Neural cell (in vitro differentiated cells): ENCODE data around the gene MYL1. TPM values are rescaled to one million over a fixed set of nuclear protein-coding genes. Genes with fewer than 3 reads are reported as not detected.
A peak's percentile ranks its signal among the peaks of the same experiment; 100 is the strongest.

Source experiments
- H2AFZ ChIP-seq: fragments of 200-600, 300-800 bp; sonication (generic), shearing (Covaris generic); 2 replicates; pipeline ENCODE4 v1.6.0; 2014; ENCODE audit warnings: low read depth, mild to moderate bottlenecking, antibody characterized with exemption, low read length, moderate library complexity
- H3F3A ChIP-seq: fragments of 200-600 bp; shearing (Covaris generic); 2 replicates; pipeline ENCODE4 v1.6.1; 2016; ENCODE audit warnings: mild to moderate bottlenecking, moderate library complexity, mixed read lengths, antibody characterized with exemption, low read length; ENCODE audit not compliant: insufficient read depth, poor library complexity, severe bottlenecking
- H3K27ac ChIP-seq: fragments of 200-600, 300-800 bp; sonication (generic), shearing (Covaris generic); 2 replicates; pipeline ENCODE4 v1.5.1; 2014; ENCODE audit warnings: mild to moderate bottlenecking, low read length, moderate library complexity
- H3K27me3 ChIP-seq: fragments of 300-800, 200-600 bp; sonication (generic), shearing (Covaris generic); 2 replicates; pipeline ENCODE4 v1.6.0; 2014; ENCODE audit warnings: mild to moderate bottlenecking, low read depth, low read length, moderate library complexity; ENCODE audit not compliant: insufficient read depth
- H3K36me3 ChIP-seq: fragments of 300-800, 200-600 bp; sonication (generic), shearing (Covaris generic); 2 replicates; pipeline ENCODE4 v1.5.1; 2014; ENCODE audit warnings: mild to moderate bottlenecking, antibody characterized with exemption, low read length, moderate library complexity; ENCODE audit not compliant: insufficient read depth
- H3K4me2 ChIP-seq: fragments of 300-800, 200-600 bp; sonication (generic), shearing (Covaris generic); 2 replicates; pipeline ENCODE4 v1.6.0; 2014; ENCODE audit warnings: mild to moderate bottlenecking, low read length
- H3K4me3 ChIP-seq: fragments of 300-800, 200-600 bp; sonication (generic), shearing (Covaris generic); 2 replicates; pipeline ENCODE4 v1.5.1; 2014; ENCODE audit warnings: mild to moderate bottlenecking, low read length, moderate library complexity
- H3K79me2 ChIP-seq: fragments of 200-600 bp; shearing (Covaris generic); replicated peaks from 2 replicates; pipeline ENCODE4 v1.6.0; 2014; ENCODE audit warnings: mild to moderate bottlenecking, low read length, moderate library complexity; ENCODE audit not compliant: insufficient read depth
- H3K9ac ChIP-seq: fragments of 300-800, 200-600 bp; sonication (generic), shearing (Covaris generic); 2 replicates; pipeline ENCODE4 v1.6.1; 2016; ENCODE audit warnings: mild to moderate bottlenecking, low read length, mixed read lengths
- H3K9me2 ChIP-seq: fragments of 200-600 bp; shearing (Covaris generic); 2 replicates; pipeline ENCODE4 v1.6.1; 2016; ENCODE audit warnings: mild to moderate bottlenecking, low read length, mixed read lengths; ENCODE audit not compliant: insufficient read depth
- H3K9me3 ChIP-seq: fragments of 200-600, 300-800 bp; sonication (generic), shearing (Covaris generic); 2 replicates; pipeline ENCODE4 v1.6.1; 2016; ENCODE audit warnings: mild to moderate bottlenecking, mixed run types, low read length, moderate library complexity, mixed read lengths
- H4K20me1 ChIP-seq: fragments of 200-600 bp; shearing (Covaris generic); 2 replicates; pipeline ENCODE4 v1.6.1; 2016; ENCODE audit warnings: mild to moderate bottlenecking, mixed run types; ENCODE audit not compliant: insufficient read depth
- EP300 ChIP-seq: fragments of 450-650 bp; conservative IDR thresholded peaks from 2 replicates; pipeline ENCODE4 v1.6.1; 2014; ENCODE audit warnings: antibody characterized with exemption, mild to moderate bottlenecking, moderate library complexity; ENCODE audit not compliant: poor library complexity, severe bottlenecking
- SMC3 ChIP-seq: fragments of 450-650 bp; conservative IDR thresholded peaks from 2 replicates; pipeline ENCODE4 v1.6.1; 2014; ENCODE audit warnings: antibody characterized with exemption, mild to moderate bottlenecking, moderate library complexity; ENCODE audit not compliant: poor library complexity
- polyA plus RNA-seq: library from polyadenylated mRNA; depleted of rRNA; stranded (reverse); fragments of >200 nt; gene quantifications from 2 replicates; pipeline ENCODE4 v1.2.3, GENCODE V29; 2014
- small RNA-seq, 3 experiments: library from RNA; depleted of rRNA; stranded (forward); fragments of <200 nt; gene quantifications; one replicate each; pipeline ENCODE3, GENCODE V24; 2012

Gene MYL1
- polyA plus RNA-seq, 1 donor from 2014 or later = not detected

GRCh38 chr2:210250622-210251021, 64.4 kb downstream of the MYL1 start:
- Histone ChIP-seq H3K4me3 (no peak overlapping the region), H3F3A (no peaks in the 10 kb centered on the region), H3K9me2 (no peaks in the 10 kb centered on the region), H3K4me2 (no peak overlapping the region), H3K9me3 (no peaks in the 10 kb centered on the region), H3K27me3 (no peaks in the 10 kb centered on the region), H3K9ac (no peak overlapping the region), H4K20me1 (no peaks in the 10 kb centered on the region), H3K27ac (no peak overlapping the region), H3K36me3 (no peaks in the 10 kb centered on the region), H2AFZ (no peak overlapping the region), H3K79me2 (no peaks in the 10 kb centered on the region)
- TF ChIP-seq SMC3 (no peak), EP300 (peak; percentile 65)

Small RNA genes lying within 50 kb of the gene (small RNA-seq; reads per million reads assigned to genes)
- gene RF00019 = 0 to 1.2 (median 0) reads per million in 3 experiments

Other genes starting within 250 kb of the MYL1 start
- gene KANSL1L, start 143.8 kb downstream of the MYL1 start, polyA plus RNA-seq = 27.6 and 33.5 TPM in 2 replicates
- gene ACADL, start 89.7 kb downstream of the MYL1 start, polyA plus RNA-seq = 0.14 TPM in 1 of 2 replicates, not detected in the other
- gene LANCL1, start 161.6 kb upstream of the MYL1 start, polyA plus RNA-seq = 74.0 and 76.7 TPM in 2 replicates
- gene CPS1, start 241.4 kb upstream of the MYL1 start, polyA plus RNA-seq = 0.25 and 0.58 TPM in 2 replicates